ENCODE data around the gene ZNF644.

ZNF644 gene

GRCh38 chr1:91036894-91037829 is 15.3 kb upstream of the ZNF644 start:
- TF ChIP-seq CTCF (IDR thresholded peaks at IDR 0.05; ENCODE audit: control extremely low read depth, extremely low read depth, low read depth, missing control alignments): no peak
- no peak for DNase-seq (ENCODE audit: extremely low spot score)
- ChIA-PET POLR2A (no interaction called here), CTCF (interaction anchor here (1.1 to 1.7 kb wide), 2 partner anchors 68 to 128 kb away, joined by 3 to 5 read pairs; no protein-coding TSS in a partner anchor)

GRCh38 chr1:91032349-91032748 is 10.5 kb upstream of the ZNF644 start:
- CTCF ChIA-PET: no interaction called here
- no peak for DNase-seq (ENCODE audit: extremely low spot score)
- POLR2A ChIA-PET: no interaction called here
- no peak for TF ChIP-seq CTCF (IDR thresholded peaks at IDR 0.05; ENCODE audit: control extremely low read depth, extremely low read depth, low read depth, missing control alignments)

GRCh38 chr1:91031081-91031480 is 9.2 kb upstream of the ZNF644 start:
- POLR2A ChIA-PET: no interaction called here
- CTCF ChIA-PET: no interaction called here
- no peak for DNase-seq (ENCODE audit: extremely low spot score)
- TF ChIP-seq CTCF (IDR thresholded peaks at IDR 0.05; ENCODE audit: control extremely low read depth, extremely low read depth, low read depth, missing control alignments): no peak

- ChIA-PET POLR2A (no interaction called here), CTCF (interaction anchor here (1.1 to 1.8 kb wide), 4 partner anchors 9 to 28 kb away, joined by 3 to 9 read pairs (median 6); no protein-coding TSS in a partner anchor)
- no peak for DNase-seq (ENCODE audit: extremely low spot score)
- TF ChIP-seq CTCF (IDR thresholded peaks at IDR 0.05; ENCODE audit: control extremely low read depth, extremely low read depth, low read depth, missing control alignments): peak; percentile 32
These were observed 4.9 kb upstream of the ZNF644 start for GRCh38 chr1:91026777-91027176.

- POLR2A ChIA-PET: no interaction called here
- no peak for TF ChIP-seq CTCF (IDR thresholded peaks at IDR 0.05; ENCODE audit: control extremely low read depth, extremely low read depth, low read depth, missing control alignments)
- DNase-seq (ENCODE audit: extremely low spot score): peak; percentile 40
- CTCF ChIA-PET: interaction anchor here (1.1 to 1.8 kb wide), 4 partner anchors 8 to 28 kb away, joined by 3 to 9 read pairs (median 6); no protein-coding TSS in a partner anchor
These were observed 4.5 kb upstream of the ZNF644 start for GRCh38 chr1:91026320-91026719.

GRCh38 chr1:91024481-91025119 is 2.8 kb upstream of the ZNF644 start:
- ChIA-PET CTCF (interaction anchor here (1.2 to 1.4 kb wide), 2 partner anchors 14 to 16 kb away, joined by 3 read pairs; no protein-coding TSS in a partner anchor), POLR2A (no interaction called here)
- no peak for DNase-seq (ENCODE audit: extremely low spot score)
- no peak for TF ChIP-seq CTCF (IDR thresholded peaks at IDR 0.05; ENCODE audit: control extremely low read depth, extremely low read depth, low read depth, missing control alignments)

Data from GM10248 (cell line).